DND-41 (cell line): ENCODE results near the gene DPPA5.
"Not testable (repeated sequence)": the region's sequence is repeated elsewhere in the genome, so short reads cannot be mapped to it uniquely, and the experiment has no call there.

ENCODE experiments used
- ATAC-seq: fragments of 200-7000 bp; cut with Tn5 transposase; 3 replicates; pipeline ENCODE4 v1.9.1; 2021; ENCODE audit warnings: low read depth; ENCODE audit not compliant: insufficient read depth
- DNase-seq: peaks from one replicate; pipeline ENCODE4 v3.0.0-alpha.2; 2020
- H2AFZ ChIP-seq: 2 replicates; pipeline ENCODE4 v1.6.0; 2012; ENCODE audit warnings: low read depth, low read length
- H3K27ac ChIP-seq: 2 replicates; pipeline ENCODE4 v1.5.1; 2012; ENCODE audit warnings: low read length, inconsistent platforms
- H3K27me3 ChIP-seq: fragments of 200-600 bp; sonication (generic); 2 replicates; pipeline ENCODE4 v1.6.0; 2012; ENCODE audit warnings: low read length, mild to moderate bottlenecking, inconsistent platforms; ENCODE audit not compliant: insufficient read depth, poor library complexity
- H3K36me3 ChIP-seq: 2 replicates; pipeline ENCODE4 v1.5.1; 2012; ENCODE audit warnings: low read length, inconsistent platforms; ENCODE audit not compliant: insufficient read depth
- H3K4me1 ChIP-seq: 2 replicates; pipeline ENCODE4 v1.5.1; 2012; ENCODE audit warnings: mild to moderate bottlenecking, low read length; ENCODE audit not compliant: insufficient read depth
- H3K4me2 ChIP-seq: 2 replicates; pipeline ENCODE4 v1.6.0; 2012; ENCODE audit warnings: mild to moderate bottlenecking, moderate library complexity, low read length, inconsistent platforms; ENCODE audit not compliant: insufficient read depth
- H3K4me3 ChIP-seq, 2 experiments: fragments of 200-600 bp in 1 of 2; shearing (Covaris generic) in 1 of 2; 2 replicates each; pipeline ENCODE4 v1.5.1; 2012 to 2016; ENCODE audit warnings: inconsistent platforms in 2 of 2, low read length in 2 of 2, mild to moderate bottlenecking in 2 of 2, low read depth in 1 of 2, moderate library complexity in 1 of 2
- H3K79me2 ChIP-seq: 2 replicates; pipeline ENCODE4 v1.6.0; 2012; ENCODE audit warnings: low read length, inconsistent platforms; ENCODE audit not compliant: insufficient read depth
- H3K9ac ChIP-seq: 2 replicates; pipeline ENCODE4 v1.6.0; 2012; ENCODE audit warnings: low read depth, mild to moderate bottlenecking, inconsistent platforms, low read length, moderate library complexity
- H3K9me3 ChIP-seq: 2 replicates; pipeline ENCODE4 v1.5.1; 2012; ENCODE audit warnings: low read length, moderate library complexity, mild to moderate bottlenecking, inconsistent platforms; ENCODE audit not compliant: insufficient read depth, severe bottlenecking
- H4K20me1 ChIP-seq: 2 replicates; pipeline ENCODE4 v1.6.0; 2012; ENCODE audit warnings: low read length; ENCODE audit not compliant: insufficient read depth
- EZH2 ChIP-seq: IDR thresholded peaks from 3 replicates; pipeline ENCODE4 v1.6.1; 2012; ENCODE audit warnings: borderline replicate concordance, low read depth, mild to moderate bottlenecking, moderate library complexity, low read length, inconsistent platforms; ENCODE audit not compliant: severe bottlenecking
- TF ChIP-seq, protein P1 (sequence below): IDR thresholded peaks from 2 replicates; pipeline ENCODE4 v1.5.1; 2012; ENCODE audit warnings: borderline replicate concordance, low read length, moderate library complexity, mild to moderate bottlenecking; ENCODE audit not compliant: poor library complexity, severe bottlenecking; ENCODE audit errors: extremely low read depth

DPPA5 gene

GRCh38 chr6:73325656-73326055 lies 28.4 kb downstream of the DPPA5 start:
- Histone ChIP-seq H3K27me3 (peaks cover 10% of the 10 kb centered on the region), H3K4me3 (no peak overlapping the region), H3K27ac (no peak overlapping the region), H3K4me2 (no peak overlapping the region), H3K9me3 (no peaks in the 10 kb centered on the region), H3K36me3 (no peaks in the 10 kb centered on the region), H4K20me1 (no peaks in the 10 kb centered on the region), H3K4me1 (no peaks in the 10 kb centered on the region), H2AFZ (no peak overlapping the region), H3K9ac (no peak overlapping the region), H3K79me2 (no peaks in the 10 kb centered on the region)
- ATAC-seq (no peak), DNase-seq (no peak)
- TF ChIP-seq EZH2: no peak
- TF ChIP-seq, protein P1, sequence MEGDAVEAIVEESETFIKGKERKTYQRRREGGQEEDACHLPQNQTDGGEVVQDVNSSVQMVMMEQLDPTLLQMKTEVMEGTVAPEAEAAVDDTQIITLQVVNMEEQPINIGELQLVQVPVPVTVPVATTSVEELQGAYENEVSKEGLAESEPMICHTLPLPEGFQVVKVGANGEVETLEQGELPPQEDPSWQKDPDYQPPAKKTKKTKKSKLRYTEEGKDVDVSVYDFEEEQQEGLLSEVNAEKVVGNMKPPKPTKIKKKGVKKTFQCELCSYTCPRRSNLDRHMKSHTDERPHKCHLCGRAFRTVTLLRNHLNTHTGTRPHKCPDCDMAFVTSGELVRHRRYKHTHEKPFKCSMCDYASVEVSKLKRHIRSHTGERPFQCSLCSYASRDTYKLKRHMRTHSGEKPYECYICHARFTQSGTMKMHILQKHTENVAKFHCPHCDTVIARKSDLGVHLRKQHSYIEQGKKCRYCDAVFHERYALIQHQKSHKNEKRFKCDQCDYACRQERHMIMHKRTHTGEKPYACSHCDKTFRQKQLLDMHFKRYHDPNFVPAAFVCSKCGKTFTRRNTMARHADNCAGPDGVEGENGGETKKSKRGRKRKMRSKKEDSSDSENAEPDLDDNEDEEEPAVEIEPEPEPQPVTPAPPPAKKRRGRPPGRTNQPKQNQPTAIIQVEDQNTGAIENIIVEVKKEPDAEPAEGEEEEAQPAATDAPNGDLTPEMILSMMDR: no peak

GRCh38 chr6:73323323-73323722 lies 30.8 kb downstream of the DPPA5 start:
- H3K9me3 ChIP-seq: no peaks in the 10 kb centered on the region
- no peak for ATAC-seq
- H3K27me3 ChIP-seq: no peaks in the 10 kb centered on the region
- H2AFZ ChIP-seq: no peak overlapping the region
- H3K27ac ChIP-seq: no peak overlapping the region
- no peak for DNase-seq
- no peaks in the 10 kb centered on the region for H3K4me1 ChIP-seq
- H3K79me2 ChIP-seq: no peaks in the 10 kb centered on the region
- H3K36me3 ChIP-seq: no peaks in the 10 kb centered on the region
- no peak for TF ChIP-seq EZH2
- TF ChIP-seq, protein P1: no peak
- no peak overlapping the region for H3K4me2 ChIP-seq
- H3K9ac ChIP-seq: no peak overlapping the region
- no peaks in the 10 kb centered on the region for H4K20me1 ChIP-seq
- no peak overlapping the region for H3K4me3 ChIP-seq

GRCh38 chr6:73314577-73315492 lies 39.2 kb downstream of the DPPA5 start:
- Histone ChIP-seq H3K4me3 (no peak overlapping the region), H3K27me3 (no peaks in the 10 kb centered on the region), H3K4me1 (peaks cover 5% of the 10 kb centered on the region), H2AFZ (no peak overlapping the region), H3K27ac (no peak overlapping the region), H3K79me2 (peaks cover 7% of the 10 kb centered on the region), H3K36me3 (no peaks in the 10 kb centered on the region), H3K9me3 (peaks cover 2% of the 10 kb centered on the region), H4K20me1 (no peaks in the 10 kb centered on the region), H3K4me2 (no peak overlapping the region), H3K9ac (no peak overlapping the region)
- ATAC-seq (no peak), DNase-seq (no peak)
- TF ChIP-seq EZH2: no peak
- TF ChIP-seq, protein P1: no peak

DNA sequence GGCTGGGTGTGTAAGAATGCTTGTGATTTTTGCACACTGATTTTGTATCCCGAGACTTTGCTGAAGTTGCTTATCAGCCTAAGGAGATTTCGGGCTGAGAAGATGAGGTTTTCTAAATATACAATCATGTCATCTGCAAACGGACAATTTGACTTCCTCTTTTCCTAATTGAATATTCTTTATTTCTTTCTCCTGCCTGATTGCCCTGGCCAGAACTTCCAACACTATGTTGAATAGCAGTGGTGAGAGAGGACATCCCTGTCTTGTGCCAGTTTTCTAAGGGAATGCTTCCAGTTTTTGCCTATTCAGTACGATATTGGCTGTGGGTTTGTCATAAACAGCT lies 43.6 kb downstream of the DPPA5 start:
- not testable (repeated sequence) for DNase-seq, H3K27me3 ChIP-seq, ATAC-seq, H4K20me1 ChIP-seq, H3K9me3 ChIP-seq, H3K36me3 ChIP-seq
- peak overlapping the region; percentile 88 for H3K27ac ChIP-seq
- peaks cover 43% of the 10 kb centered on the region for H3K4me1 ChIP-seq
- peaks cover 48% of the 10 kb centered on the region for H3K79me2 ChIP-seq
- H3K4me3 ChIP-seq: peak overlapping the region; percentile 71 to 78; a peak in 3 of 4 replicates
- peak overlapping the region; percentile 75 for H3K9ac ChIP-seq
- H2AFZ ChIP-seq: peak overlapping the region; percentile 93
- H3K4me2 ChIP-seq: peak overlapping the region; percentile 67
